M059J (cell line): ENCODE data around the gene HS3ST4. TPM values are rescaled to one million over a fixed set of nuclear protein-coding genes. Genes with fewer than 3 reads are reported as not detected.
"Not testable (repeated sequence)": the region's sequence is repeated elsewhere in the genome, so short reads cannot be mapped to it uniquely, and the experiment has no call there.

ENCODE experiments used
- DNase-seq: peaks from one replicate; pipeline ENCODE4 v3.0.0-alpha.2; 2012; ENCODE audit warnings: low read depth
- total RNA-seq: library from RNA; depleted of rRNA; stranded (reverse); fragments of >200 nt; shearing (Covaris generic); gene quantifications from 2 replicates; pipeline ENCODE4 v1.2.3, GENCODE V29; 2014

The HS3ST4 gene
- total RNA-seq, 1 experiment from 2014 or later, result not detected

- no peak for DNase-seq
These were observed 38.6 kb downstream of the HS3ST4 start for GRCh38 chr16:25730396-25730795.

- no peak for DNase-seq
These were observed 42.9 kb downstream of the HS3ST4 start for GRCh38 chr16:25734430-25735385.

DNA sequence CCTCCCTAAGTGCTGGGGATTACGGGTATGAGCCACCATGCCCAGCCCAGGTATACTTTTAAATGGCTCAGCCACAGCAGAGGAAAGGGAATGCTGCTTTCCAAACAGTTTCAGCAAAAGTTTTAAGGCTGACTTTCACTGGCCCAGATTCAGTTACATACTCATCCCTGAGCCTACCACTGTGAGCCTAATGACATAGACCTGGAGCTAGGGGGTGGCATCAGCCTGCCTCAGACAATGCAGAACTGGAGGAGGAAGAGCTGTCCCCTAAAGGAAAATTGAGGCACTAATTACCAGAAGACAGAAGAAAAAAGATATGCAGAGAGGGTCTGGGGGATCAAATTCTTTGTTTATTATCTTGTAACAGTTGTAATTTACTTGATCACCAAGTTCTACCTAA lies 43.9 kb downstream of the HS3ST4 start:
- no peak for DNase-seq

GRCh38 chr16:25747160-25747758 lies 55.5 kb downstream of the HS3ST4 start:
- DNase-seq, result peak; percentile 7

DNA sequence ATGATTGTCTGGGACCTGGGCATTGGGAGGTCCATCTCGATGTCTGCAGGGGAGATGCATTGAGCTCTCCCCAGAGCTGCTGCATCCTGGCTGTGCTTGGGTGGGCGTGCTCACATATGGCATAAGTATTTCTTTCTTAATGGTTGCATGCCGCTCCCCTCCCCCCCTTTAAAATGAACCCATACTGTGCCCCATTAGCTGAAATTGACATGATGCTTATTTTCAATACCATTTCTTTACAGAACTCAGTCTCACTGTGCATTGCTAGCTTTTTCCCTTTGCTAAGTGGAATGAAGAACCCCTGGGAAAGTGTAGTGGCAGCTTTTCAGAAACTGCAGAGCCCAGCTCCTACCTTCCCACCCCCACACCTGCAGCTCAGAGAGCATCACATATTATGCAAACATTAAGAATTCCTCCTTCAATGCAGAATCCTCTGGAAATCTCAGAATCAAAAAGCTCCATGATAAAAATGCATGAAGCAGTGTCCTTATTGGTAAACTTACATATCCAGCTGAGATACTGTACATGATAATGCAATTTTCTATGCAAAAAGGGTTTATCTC lies 56.4 kb downstream of the HS3ST4 start:
- no peak for DNase-seq

- no peak for DNase-seq
These were observed 58.9 kb downstream of the HS3ST4 start for GRCh38 chr16:25750488-25751216.

- no peak for DNase-seq
These were observed 59.6 kb downstream of the HS3ST4 start for GRCh38 chr16:25751230-25751835.

GRCh38 chr16:25764466-25764865 lies 72.7 kb downstream of the HS3ST4 start:
- DNase-seq, result no peak

- no peak for DNase-seq
These were observed 79.5 kb downstream of the HS3ST4 start for GRCh38 chr16:25771216-25771615.

GRCh38 chr16:25771812-25772568 lies 80.2 kb downstream of the HS3ST4 start:
- DNase-seq, result no peak

DNA sequence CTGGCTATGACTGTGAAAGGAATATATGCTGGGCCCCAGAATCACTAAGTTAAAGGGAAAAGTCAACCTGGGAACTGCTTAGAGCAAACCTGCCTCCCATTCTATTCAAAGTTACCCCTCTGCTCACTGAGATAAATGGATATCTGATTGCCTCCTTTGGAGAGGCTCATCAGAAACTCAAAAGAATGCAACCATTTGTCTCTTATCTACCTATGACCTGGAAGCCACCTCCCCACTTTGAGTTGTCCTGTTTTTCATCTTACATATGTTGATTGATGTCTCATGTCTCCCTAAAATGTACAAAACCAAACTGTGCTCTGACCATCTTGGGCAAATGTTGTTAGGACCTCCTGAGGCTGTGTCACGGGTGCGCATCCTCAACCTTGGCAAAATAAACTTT lies 84.5 kb downstream of the HS3ST4 start:
- DNase-seq, result not testable (repeated sequence)

DNA sequence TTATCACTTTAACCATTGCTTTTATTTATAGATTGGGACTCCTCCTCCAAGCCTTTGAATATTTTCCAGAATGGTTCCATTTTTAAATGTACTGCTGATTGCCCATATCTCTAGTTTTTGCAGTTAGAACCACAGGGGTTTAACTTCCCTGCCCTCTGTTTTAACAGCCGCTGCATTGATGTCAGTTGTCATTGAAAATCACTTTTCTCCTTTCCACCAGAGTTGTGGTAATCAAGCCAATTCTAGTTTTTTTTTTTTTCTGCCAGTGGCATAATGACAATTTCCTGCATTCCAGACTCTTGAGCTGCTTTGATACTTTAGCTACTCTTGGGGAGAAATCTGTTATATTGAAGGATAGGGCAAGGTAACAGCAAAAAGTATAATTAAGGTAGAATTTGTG lies 91.5 kb downstream of the HS3ST4 start:
- DNase-seq, result no peak

DNA sequence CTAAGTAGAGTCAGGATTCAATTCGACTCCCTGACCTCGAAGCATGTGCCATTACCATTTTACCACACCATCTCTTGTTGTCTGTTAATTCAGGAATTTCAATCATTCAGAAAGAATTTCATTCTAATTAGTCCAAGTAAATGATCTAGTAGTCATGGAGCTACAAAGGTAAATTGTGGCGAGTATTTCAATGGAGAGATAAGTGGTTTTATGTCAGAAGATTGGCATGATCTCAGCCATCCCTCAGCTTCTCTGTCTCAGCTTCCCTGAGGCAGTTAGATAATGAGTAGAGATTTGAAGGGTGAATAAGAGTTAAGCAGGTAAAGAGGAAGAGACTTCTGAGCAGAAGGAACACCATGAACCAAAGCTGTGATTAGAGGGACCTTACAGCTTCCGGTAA lies 93.6 kb downstream of the HS3ST4 start:
- no peak for DNase-seq

- DNase-seq, result no peak
These were observed 95.0 kb downstream of the HS3ST4 start for GRCh38 chr16:25786748-25787147.

GRCh38 chr16:25788637-25789036 lies 96.9 kb downstream of the HS3ST4 start:
- no peak for DNase-seq

DNA sequence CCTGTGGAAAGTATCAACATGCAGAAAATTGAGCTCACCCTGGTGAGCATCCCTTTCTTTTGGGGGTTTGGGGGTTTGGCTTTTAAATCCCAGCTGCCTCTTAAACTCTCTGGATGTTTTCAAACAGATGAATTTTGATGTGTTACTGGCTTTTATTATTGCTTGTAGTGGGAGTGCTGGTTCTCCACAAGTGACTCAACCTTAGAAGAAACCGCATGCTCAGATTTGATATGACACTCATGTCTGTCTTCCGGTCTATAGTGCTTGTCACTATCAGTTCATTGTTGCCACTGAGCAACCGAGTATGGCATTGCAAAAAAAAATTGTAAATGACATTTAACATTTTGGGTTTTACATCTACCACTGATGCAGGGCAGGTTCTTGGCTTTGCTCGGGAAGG lies 104.5 kb downstream of the HS3ST4 start:
- DNase-seq, result no peak

GRCh38 chr16:25798065-25798464 lies 106.3 kb downstream of the HS3ST4 start:
- no peak for DNase-seq

- no peak for DNase-seq
These were observed 108.1 kb downstream of the HS3ST4 start for GRCh38 chr16:25799816-25800215.

- no peak for DNase-seq
These were observed 120.5 kb downstream of the HS3ST4 start for GRCh38 chr16:25812215-25812614.

DNA sequence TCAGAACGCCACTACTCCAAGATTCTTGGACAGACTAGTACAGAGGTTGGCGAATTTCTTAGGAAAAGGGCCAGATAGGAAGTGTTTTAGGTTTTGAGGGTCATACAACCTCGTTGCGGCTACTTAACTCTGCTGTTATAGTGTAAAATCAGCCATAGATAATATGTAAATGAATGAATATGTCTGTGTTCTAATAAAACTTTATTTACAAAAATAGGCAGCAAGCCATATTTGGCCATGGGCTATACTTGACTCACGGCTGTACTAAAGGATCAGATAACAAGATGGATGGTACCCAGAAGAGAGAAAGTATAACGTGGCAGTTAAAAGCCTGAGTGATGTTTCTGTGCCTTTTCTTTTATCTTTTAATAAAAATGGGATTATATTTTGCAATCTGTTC lies 125.5 kb downstream of the HS3ST4 start:
- DNase-seq, result no peak

GRCh38 chr16:25817876-25818275 lies 126.1 kb downstream of the HS3ST4 start:
- DNase-seq, result no peak
